Fibroblast of skin of scalp (primary cell): ENCODE data around the gene ASB1.
"Not testable (repeated sequence)": the region's sequence is repeated elsewhere in the genome, so short reads cannot be mapped to it uniquely, and the experiment has no call there.

Experiments used
- DNase-seq: peaks from one replicate; pipeline ENCODE4 v3.0.0-alpha.2; 2013

Gene ASB1

DNA sequence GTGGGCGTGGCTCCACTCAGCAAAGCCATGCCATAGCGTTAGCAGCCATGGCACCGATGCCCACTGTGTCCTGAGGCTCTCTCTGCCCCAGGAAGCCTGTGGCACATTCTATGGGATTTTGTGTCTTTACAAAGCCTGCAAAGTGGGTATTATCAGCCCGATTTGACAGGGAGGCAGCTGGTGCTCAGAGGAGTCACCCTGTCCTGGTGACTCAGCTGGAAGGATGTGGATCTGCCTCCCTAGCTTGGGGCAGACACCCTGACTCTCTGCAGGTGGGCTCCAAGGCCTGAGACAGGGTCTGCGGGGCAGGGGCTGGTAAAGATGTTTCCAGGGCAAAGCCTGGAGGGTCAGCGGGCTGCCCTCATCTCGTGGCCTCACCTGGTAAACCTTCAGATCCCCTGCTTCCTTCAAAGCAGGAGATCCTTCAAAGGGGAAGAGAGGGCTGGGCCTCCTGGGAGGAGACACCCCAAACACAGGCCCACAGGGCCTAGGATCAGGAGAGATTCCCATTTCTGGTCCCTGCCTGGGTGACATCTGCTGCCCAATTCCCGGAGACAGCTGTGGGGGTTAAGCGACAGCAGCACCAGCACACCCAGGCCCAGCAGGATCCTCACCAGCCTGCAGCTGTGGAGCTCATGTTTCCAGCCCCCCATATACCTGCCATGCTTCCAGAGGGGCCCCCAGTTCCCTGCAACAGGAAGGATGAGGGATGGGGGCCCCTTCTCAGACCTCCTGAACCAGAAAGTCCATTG lies 3.0 kb upstream of the ASB1 start:
- DNase-seq, result no peak

DNA sequence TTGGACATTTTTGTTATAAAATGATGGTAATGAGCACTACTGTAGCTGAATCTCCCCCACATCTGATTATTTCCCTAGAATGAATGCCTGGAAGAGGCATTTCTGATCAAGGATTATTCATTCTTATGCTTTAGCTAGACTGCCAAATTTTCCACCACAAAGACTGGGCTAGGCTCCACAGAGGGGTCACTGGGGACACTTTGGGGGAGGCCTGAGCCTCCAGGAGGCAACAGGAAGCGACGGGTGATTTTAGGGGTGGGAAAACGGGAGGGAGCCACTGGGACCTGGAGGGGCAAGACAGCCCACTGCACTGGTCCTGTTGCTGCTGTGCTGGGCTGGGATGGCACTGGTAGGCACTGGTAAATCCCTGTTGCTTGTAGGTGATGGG lies 2.4 kb upstream of the ASB1 start:
- DNase-seq, result peak; percentile 72

DNA sequence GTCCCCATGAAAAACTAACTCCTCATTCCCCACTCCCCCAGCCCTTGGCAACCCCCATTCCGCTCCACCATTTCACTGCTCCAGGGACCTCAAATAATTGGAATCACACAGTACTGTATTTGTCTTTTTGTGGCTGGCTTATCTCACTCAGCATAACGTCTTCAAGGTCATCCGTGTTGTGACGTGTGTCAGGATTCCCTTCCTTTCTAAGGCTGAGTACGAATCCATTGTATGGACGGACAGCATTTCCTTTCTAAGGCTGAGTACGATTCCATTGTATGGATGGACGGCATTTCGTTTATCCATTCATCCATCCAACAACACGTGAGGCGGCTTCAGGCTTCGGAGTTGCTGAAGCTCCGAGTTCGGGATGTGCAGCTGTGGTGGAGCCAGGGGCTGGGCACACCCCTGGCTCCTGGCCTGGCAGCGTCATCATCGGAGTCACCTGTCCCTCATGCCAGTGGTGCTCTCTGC lies 1.2 kb upstream of the ASB1 start:
- no peak for DNase-seq

GRCh38 chr2:238425979-238426567 lies 654 bp upstream of the ASB1 start:
- DNase-seq, result peak; percentile 91

DNA sequence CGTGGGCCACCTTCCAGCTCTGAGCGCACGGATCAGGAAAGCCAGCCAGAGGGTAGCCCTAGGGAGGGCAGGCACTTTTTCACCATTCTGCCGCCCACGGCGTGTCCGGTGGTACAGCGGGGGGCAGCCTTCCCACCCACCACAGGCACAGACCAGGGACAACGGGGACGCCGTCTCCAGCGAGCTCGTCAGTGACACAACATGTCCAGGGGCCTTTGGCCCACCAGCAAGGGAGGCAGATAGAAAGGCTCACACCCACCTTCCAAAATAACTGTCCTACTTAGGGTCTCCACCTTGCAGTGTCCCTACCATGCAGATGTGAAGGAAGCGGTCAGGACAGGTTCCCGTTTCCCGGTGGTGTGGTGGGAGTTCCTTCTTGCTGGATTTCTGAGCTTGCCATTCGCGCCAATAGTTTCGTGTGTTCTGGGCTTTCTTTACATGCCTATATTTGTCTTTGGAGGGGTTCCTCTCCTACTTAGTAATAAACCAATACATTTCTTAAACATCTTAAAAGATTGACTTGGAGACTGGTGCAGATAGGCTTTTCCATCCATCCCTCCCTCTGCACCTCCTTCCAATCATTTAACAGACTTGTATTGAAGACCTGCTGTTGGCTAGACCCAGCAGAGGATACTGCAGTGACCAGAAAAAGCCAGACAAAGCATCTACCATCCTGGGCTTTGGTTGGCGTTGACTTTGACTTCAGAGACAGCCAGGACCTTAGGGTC lies 872 bp downstream of the ASB1 start:
- no peak for DNase-seq

DNA sequence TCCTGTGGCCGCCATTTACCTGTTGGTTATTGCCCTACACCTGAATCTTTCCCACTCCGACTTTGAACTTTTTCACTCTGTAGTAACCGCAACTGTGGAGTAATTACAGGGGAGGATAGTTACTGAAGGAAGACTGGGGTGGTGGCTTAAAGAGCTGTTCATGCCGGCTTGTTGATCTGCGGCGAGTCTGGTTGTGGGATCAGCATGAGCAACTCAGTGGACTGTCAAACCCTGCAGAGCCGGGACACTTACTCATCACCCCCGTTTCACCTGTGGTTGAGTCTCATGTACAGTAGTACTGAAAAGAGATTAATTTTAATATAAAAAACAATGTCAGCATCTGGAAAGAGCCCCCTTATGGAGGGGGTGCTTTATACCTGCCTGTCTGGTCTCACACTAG lies 2.1 kb downstream of the ASB1 start:
- DNase-seq, result no peak

DNA sequence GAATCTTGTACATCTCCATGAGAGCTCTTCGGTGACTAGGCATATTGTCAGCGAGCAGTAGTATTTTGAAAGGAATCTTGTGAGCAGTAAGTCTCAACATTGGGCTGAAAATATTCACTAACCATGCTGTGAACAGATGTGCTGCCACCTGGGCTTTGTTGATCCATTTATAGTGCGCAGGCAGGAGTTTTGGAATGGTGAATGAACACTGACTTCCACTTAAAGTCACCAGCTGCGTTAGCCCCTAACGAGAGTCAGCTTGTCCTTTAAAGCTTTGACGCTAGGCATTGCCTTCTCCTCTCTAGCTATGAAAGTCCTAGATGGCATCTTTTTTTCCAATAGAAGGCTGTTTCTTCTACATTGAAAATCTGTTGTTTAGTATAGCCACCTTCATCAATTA lies 4.1 kb downstream of the ASB1 start:
- DNase-seq, result no peak

DNA sequence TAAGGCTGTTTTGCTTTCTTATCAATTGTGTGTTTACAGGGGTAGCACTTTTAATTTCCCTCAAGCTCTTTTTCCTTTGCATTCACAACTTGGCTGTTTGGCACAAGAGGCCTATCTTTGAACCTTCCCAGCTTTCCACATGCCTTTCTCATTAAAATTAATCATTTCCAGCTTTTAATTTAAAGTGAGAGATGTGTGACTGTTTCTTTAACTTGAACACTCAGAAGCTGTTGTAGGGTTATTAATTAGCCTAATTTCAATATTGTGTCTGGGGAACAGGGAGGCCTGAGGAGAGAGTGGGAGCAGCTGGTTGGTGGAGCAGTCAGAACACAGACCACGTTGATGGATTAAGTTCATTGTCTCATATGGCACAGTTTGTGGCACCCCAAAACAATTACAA lies 4.7 kb downstream of the ASB1 start:
- DNase-seq, result no peak

DNA sequence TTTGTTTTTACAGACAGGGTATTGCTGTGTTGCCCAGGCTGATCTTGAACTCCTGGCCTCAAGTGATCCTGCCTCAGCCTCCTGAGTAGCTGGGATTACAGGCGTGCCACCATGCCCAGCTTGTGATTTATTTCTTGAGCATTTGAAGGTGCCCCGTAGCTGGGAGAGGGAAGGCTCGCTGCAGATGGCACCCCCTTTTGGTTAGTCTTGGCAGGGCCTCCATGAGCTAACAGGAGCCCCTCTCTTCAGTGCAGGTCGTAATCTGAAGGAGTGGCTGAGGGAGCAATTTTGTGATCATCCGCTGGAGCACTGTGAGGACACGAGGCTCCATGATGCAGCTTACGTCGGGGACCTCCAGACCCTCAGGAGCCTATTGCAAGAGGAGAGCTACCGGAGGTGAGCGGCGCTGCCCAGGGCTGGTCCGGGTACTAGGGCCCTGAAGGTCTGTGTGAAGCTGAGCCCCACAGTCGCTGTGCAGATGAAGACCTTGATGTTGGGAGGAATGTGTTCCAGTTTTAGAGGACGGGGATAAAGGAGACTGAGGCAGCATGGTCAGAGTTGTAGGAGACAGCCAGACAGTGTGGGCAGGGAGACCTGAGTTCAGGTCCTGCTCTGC lies 6.7 kb downstream of the ASB1 start:
- no peak for DNase-seq

- peak; percentile 91 for DNase-seq
Observed at GRCh38 chr2:238433941-238434845, 7.5 kb downstream of the ASB1 start.

GRCh38 chr2:238434846-238435751 lies 8.4 kb downstream of the ASB1 start:
- DNase-seq, result no peak

GRCh38 chr2:238435752-238436096 lies 9.0 kb downstream of the ASB1 start:
- no peak for DNase-seq

DNA sequence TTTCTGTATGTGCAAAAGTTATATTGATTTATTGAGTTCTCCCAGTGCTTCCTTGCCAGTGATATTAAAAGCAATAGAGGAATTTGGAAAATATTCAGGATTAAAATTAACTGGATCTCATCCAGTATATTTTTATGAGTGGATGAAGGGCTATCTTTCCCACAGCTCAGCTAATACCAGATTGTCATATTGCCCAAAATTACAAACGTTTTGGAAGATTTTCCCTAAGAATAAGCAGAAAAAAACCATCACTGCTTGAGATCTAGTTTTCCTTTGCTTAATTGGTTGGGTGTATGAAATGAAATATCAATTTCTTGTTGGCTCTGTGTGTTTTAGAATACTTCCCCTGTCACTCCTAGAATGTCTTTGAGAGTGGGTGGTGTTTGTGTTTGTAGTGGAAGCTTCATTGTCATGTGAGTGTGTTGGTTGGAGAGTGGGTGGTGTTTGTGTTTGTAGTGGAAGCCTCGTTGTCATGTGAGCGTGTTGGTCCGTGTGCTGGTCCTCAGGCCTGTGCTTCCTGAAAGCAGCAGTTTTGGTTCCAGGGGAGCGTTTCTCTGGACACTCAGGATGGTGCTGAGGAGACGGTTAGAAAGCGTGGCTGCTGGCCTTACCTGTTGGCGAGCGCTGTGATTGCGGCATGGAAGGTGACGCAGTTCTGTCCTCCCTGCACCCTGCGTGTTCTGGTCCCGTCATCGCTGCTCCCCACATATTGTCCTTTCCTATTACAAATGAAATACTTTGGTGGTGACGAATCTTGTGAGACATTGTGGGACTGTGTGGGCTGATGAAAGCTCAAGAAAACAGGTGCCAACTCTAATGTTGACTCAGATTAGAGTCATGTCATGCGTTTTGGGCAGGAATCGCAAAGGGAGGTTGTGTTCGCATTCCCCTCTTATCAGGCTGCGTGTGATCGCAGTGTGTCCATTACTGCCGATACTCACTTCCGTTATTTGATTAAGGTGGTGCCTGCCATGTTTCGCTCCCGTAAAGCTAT lies 12.4 kb downstream of the ASB1 start:
- peak; percentile 75 for DNase-seq

DNA sequence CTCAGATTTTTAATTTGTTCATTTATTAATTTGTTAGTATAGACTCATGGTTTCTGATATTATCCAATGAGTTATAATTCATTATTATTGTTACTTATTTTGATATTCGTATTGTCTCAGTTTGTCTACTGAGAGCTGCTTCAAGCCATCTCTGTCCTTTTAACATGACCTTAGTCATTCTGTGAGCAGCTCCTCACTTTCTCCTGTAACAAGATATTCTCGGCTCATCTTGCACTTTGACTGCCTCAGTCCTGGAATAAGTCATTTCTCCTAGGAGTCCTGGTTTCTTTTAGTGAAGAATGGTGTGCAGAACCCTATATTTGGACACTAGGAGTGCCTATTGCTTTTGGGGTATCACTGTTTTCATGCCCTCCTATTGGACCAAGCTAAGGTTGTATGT lies 13.2 kb downstream of the ASB1 start:
- no peak for DNase-seq

DNA sequence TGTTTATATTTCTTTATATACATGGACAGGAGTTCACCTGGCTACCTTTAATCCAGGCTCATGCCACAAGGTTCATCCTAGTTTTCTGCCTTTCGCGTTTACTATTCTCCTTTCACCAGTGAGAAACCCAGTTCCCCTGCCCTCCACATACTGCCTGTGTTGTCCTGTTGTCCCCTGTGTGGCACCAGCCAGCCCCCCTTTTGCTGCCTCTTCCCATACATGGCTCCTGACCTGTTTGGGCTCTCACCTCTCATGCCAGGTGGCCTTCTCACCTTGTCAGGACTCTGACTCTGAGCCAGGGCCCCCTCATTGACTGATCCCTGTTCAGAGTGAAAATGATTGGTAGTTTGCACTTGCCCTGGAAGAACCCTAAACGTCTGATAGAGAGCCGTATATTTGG lies 13.6 kb downstream of the ASB1 start:
- no peak for DNase-seq

DNA sequence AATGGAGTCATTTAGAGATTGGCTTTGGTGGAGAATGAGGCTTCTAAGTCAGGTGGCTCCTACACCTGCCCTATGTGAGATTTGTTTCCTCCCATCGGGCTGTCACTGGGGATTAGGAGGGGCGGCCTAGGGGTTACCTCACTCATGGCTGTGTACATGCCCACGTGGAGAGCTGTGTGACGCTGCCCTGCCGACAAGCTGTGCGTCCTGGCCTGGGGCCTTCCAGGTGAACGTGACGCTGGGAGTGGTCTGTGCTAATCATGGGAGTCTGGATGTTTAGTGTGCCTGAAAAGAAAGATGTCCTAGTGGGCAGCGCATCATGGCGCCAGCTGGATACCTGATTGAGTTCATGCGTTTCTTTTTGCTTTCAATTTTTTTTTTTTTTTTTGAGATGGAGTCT lies 14.0 kb downstream of the ASB1 start:
- DNase-seq, result no peak

- DNase-seq, result no peak
Observed at GRCh38 chr2:238441262-238442114, 14.8 kb downstream of the ASB1 start.

- DNase-seq, result not testable (repeated sequence)
Observed at GRCh38 chr2:238442257-238442656, 15.5 kb downstream of the ASB1 start.

DNA sequence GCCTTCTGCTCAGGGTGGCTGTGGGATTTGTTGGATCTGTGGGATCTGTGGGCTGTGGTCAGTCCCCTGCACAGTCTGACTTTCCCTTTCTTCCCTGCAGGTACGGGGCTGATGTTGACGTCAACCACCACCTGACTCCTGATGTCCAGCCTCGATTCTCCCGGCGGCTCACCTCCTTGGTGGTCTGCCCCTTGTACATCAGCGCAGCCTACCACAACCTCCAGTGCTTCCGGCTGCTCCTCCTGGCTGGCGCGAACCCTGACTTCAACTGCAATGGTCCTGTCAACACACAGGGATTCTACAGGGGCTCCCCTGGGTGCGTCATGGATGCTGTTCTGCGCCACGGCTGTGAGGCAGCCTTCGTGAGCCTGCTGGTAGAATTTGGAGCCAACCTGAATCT lies 17.5 kb downstream of the ASB1 start:
- no peak for DNase-seq
